HCT116 (cell line): ENCODE measurements around the gene FOXB1.

Experiments used
- CEBPB ChIP-seq: IDR thresholded peaks from 2 replicates; pipeline ENCODE4 v1.6.1; 2012; ENCODE audit warnings: low read depth
- POLR2A ChIP-seq: IDR thresholded peaks from 2 replicates; pipeline ENCODE4 v1.7.0; 2011; ENCODE audit warnings: borderline replicate concordance; ENCODE audit not compliant: insufficient read depth, insufficient read length; ENCODE audit errors: extremely low read depth
- POLR2AphosphoS5 ChIP-seq: IDR thresholded peaks from 2 replicates; pipeline ENCODE4 v1.6.1; 2011; ENCODE audit warnings: mild to moderate bottlenecking, low read depth, low read length, moderate library complexity
- RAD21 ChIP-seq: IDR thresholded peaks from 2 replicates; pipeline ENCODE4 v1.6.1; 2012; ENCODE audit warnings: low read depth, mild to moderate bottlenecking
- SP1 ChIP-seq: IDR thresholded peaks from 2 replicates; pipeline ENCODE4 v1.6.1; 2012; ENCODE audit warnings: low read depth
- TCF7L2 ChIP-seq: IDR thresholded peaks from 2 replicates; pipeline ENCODE4 v1.7.0; 2011; ENCODE audit warnings: borderline replicate concordance, inconsistent platforms; ENCODE audit not compliant: insufficient read depth, insufficient read length; ENCODE audit errors: extremely low read depth
- TF ChIP-seq, protein P1 (sequence below), 3 experiments: fragments of 200-600 bp in 1 of 3; sonication (generic) in 1 of 3; IDR thresholded peaks in 2 of 3; conservative IDR thresholded peaks in 1 of 3; 2 replicates each; pipeline ENCODE4 v1.5.1; 2012 to 2017; ENCODE audit warnings: low read depth in 2 of 3, low read length in 2 of 3, antibody characterized with exemption in 1 of 3, borderline replicate concordance in 1 of 3, control low read depth in 1 of 3, mild to moderate bottlenecking in 1 of 3, mixed read lengths in 1 of 3, mixed run types in 1 of 3, moderate library complexity in 1 of 3; ENCODE audit not compliant: insufficient read depth in 1 of 3

DNA sequence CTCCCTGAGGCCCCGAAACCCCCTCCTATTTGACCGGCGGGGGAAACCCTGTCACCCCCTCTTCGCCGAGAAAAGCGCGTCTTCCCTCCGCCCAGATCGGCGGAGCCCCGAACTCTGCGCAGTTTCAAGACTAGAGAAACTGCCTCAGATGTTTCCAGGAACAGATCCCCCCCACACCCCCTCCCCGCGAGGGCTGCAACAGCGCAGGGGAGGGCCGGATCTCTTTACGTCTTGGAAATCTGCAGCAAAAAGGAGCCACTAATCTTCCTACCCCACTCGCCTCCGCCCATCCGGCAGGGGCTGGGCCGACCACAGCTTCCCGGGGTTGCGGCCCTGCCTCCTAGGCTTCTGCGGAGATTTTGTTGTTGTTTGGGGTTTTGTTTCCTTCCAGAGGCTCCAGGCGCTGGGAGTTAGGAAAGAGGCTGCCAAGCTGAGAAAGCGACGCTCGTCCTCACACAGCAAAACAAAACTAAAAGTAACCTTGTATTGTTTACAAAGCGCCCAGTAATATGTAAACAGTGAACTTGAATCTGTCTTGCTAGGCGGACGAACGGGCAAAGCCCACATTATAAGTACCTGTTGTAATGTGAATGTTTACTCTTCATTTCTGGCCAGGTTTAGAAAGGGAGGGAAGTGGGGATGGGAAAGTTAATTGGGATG, 2.2 kb downstream of the FOXB1 start:
- no peak for TF ChIP-seq SP1
- TF ChIP-seq, protein P1, sequence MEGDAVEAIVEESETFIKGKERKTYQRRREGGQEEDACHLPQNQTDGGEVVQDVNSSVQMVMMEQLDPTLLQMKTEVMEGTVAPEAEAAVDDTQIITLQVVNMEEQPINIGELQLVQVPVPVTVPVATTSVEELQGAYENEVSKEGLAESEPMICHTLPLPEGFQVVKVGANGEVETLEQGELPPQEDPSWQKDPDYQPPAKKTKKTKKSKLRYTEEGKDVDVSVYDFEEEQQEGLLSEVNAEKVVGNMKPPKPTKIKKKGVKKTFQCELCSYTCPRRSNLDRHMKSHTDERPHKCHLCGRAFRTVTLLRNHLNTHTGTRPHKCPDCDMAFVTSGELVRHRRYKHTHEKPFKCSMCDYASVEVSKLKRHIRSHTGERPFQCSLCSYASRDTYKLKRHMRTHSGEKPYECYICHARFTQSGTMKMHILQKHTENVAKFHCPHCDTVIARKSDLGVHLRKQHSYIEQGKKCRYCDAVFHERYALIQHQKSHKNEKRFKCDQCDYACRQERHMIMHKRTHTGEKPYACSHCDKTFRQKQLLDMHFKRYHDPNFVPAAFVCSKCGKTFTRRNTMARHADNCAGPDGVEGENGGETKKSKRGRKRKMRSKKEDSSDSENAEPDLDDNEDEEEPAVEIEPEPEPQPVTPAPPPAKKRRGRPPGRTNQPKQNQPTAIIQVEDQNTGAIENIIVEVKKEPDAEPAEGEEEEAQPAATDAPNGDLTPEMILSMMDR (IDR thresholded peaks at IDR 0.05 in 2 of 3, conservative IDR thresholded peaks at IDR 0.05 in 1 of 3; ENCODE audit: borderline replicate concordance in 1 of 3, insufficient read depth in 1 of 3, low read depth in 2 of 3, low read length in 2 of 3): no peak
- TF ChIP-seq RAD21: no peak
- no peak for TF ChIP-seq CEBPB
- TF ChIP-seq POLR2A: no peak
- no peak for TF ChIP-seq TCF7L2
- TF ChIP-seq POLR2AphosphoS5: no peak
